VCaP (cell line): ENCODE results near the gene ZNF184.

Experiments used
- H3K27ac ChIP-seq: fragments of 450-650 bp; 2 replicates; pipeline ENCODE4 v1.5.1; 2017
- TF ChIP-seq, protein P1 (sequence below): fragments of 450-650 bp; conservative IDR thresholded peaks from 2 replicates; pipeline ENCODE4 v1.5.1; 2017; ENCODE audit warnings: mild to moderate bottlenecking, moderate library complexity

Gene ZNF184

DNA sequence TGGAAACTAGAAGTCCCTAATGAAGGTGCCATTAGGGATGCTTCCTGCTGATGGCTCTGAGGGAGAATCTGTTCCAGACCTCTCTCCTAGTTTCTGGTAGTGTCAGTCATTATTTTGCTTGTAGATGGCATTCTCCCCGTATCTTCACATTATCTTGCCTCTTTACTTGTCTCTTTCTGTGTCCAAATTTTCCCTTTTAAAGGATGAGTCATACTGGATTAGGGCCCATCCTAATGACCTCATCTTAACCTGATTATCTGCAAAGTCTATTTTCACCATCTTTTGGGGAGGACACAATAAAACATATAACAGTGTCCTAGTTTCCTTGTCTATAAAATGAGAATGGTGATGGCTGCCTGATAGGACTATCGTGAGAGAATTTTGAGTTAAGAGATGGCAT, 57.0 kb downstream of the ZNF184 start:
- no peak overlapping the region for H3K27ac ChIP-seq
- TF ChIP-seq, protein P1, sequence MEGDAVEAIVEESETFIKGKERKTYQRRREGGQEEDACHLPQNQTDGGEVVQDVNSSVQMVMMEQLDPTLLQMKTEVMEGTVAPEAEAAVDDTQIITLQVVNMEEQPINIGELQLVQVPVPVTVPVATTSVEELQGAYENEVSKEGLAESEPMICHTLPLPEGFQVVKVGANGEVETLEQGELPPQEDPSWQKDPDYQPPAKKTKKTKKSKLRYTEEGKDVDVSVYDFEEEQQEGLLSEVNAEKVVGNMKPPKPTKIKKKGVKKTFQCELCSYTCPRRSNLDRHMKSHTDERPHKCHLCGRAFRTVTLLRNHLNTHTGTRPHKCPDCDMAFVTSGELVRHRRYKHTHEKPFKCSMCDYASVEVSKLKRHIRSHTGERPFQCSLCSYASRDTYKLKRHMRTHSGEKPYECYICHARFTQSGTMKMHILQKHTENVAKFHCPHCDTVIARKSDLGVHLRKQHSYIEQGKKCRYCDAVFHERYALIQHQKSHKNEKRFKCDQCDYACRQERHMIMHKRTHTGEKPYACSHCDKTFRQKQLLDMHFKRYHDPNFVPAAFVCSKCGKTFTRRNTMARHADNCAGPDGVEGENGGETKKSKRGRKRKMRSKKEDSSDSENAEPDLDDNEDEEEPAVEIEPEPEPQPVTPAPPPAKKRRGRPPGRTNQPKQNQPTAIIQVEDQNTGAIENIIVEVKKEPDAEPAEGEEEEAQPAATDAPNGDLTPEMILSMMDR, result no peak

DNA sequence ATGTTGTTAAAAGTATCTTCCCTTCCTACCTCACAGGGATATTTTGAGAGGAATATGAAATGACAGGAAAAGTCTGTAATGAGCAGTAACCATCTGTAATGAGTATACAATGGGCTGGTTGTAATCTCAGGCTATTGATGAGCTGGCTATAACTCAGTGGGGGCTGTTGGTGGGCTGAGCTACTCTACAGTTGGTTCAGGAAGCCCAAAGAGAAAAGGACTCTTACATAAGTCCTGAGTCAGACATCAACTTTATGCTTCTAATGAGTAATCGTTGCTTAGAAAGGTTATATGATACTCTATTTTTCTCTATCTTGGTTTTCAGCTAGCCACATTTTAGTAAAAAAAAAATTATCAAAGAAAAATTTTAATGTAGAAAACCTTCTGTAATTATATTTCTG, 57.9 kb downstream of the ZNF184 start:
- TF ChIP-seq, protein P1, result no peak
- no peak overlapping the region for H3K27ac ChIP-seq

DNA sequence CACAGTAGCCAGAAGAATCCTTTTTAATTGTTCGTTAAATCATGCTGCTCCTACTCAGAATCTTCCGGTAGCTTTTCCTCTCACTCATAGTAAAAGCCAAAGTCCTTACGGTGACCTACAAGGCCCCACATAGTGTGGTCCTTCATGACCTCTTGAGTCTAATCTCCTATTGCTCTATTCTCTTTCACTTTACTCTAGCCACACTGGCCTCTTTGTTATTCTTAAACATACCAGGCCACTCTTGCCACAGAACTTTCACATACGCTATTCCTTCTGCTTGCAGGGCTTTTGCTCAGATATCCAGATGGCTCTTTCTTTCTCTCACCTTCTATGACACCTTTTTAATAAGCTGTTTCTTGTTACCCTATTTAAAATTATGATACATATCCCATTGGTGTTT, 58.6 kb downstream of the ZNF184 start:
- TF ChIP-seq, protein P1, result no peak
- H3K27ac ChIP-seq, result no peak overlapping the region

DNA sequence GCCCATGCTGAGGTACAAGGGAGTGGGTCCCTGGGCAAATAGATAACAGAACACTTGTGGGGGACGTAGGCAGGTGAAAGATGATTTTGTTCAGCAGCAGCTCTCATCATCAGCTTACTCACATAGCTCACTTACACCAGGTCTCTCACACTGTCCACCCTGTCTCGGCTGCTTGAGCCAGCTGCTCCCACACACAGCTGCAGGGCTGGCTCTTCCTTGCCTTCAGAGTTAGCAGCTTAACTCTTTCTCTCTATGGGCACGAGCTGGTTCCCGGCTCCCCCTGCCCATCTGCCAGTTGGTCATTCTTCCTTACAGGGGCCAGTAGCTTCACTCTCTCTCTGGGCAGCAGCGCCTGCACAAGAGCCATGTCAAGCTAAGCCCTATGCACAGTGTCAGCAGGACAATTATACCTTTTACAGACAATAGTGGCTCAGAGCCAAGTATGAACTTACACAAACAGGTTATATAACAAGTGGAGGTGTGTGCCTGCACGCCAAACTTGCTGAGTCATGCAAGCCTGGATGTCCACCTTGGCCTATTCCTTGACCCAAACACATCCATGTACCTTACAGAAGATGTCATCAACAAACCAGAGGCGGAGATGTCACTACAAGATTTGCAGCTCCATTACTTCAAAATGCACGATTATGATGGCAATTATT, 65.6 kb downstream of the ZNF184 start:
- TF ChIP-seq, protein P1, result no peak

DNA sequence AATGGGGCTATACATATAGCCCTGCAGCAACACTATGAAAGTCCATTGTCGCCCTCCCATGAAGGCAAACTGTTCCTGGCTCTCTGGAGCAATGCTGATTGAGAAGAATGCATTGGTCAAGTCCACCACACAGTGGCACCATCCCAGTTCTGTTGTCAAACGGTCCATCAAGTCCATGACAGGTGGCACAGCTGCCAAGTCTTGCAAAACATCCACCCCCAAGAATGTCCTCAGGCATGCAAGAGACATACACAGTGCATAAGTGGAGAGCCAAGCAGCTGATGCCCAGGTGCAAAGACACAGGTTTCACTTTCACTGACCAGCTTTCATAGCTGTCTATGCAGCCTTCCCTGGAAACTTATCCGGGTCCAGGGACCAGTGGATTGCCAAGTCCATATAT, 66.8 kb downstream of the ZNF184 start:
- H3K27ac ChIP-seq, result no peak overlapping the region
- TF ChIP-seq, protein P1, result no peak

More for the DNA sequence above, 65.6 kb downstream of the ZNF184 start:
- H3K27ac ChIP-seq, result no peak overlapping the region

DNA sequence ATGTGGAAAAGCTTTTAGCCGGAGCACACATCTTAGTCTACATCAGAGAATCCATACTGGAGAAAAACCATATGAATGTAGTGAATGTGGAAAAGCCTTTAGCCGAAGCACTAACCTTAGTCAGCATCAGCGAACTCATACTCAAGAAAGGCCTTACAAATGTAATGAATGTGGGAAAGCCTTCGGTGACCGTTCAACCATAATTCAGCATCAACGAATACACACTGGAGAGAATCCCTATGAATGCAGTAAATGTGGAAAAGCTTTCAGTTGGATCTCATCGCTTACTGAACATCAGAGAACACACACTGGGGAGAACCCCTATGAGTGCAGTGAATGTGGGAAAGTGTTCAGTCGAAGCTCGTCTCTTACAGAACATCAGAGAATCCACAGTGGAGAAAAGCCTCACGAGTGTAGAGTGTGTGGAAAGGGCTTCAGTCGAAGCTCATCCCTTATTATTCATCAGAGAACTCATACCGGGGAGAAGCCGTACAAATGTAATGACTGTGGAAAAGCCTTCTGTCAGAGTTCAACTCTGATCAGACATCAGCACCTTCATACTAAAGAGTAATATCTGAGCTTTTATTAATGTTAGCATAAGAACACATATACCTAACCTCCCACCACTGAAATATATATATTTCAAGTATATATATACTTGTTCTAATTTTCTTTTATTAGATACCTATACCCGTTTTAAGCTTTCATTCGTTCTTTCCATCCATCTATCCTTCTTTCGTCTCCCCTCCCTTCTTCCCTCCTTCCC, 71.8 kb downstream of the ZNF184 start:
- H3K27ac ChIP-seq, result no peak overlapping the region
- TF ChIP-seq, protein P1, result no peak
